A673 (cell line): ENCODE measurements around the gene CCSER1. TPM values are rescaled to one million over a fixed set of nuclear protein-coding genes. Genes with fewer than 3 reads are reported as not detected.
A peak's percentile ranks its signal among the peaks of the same experiment; 100 is the strongest.

Experiments
- Bru-seq: library from RNA; stranded (reverse); fragments of 400-500 nt; gene quantifications from one replicate; lab custom pipeline; 2021; lab: Mats Ljungman, UMichigan
- BruChase-seq, 2 experiments: library from RNA; stranded (reverse); fragments of 400-500 nt; gene quantifications; one replicate each; lab custom pipeline; 2021; lab: Mats Ljungman, UMichigan
- BruUV-seq: library from RNA; stranded (reverse); fragments of 400-500 nt; replicated peaks from 2 replicates; lab custom pipeline; 2021; lab: Mats Ljungman, UMichigan
- CTCF ChIA-PET: fragments of 300-600 bp; sonication (Branson Sonifier 250); formaldehyde crosslinking; loops from one replicate; lab custom pipeline; 2022; ENCODE audit warnings: antibody characterized with exemption; lab: Charles Lee
- POLR2A ChIA-PET: fragments of 300-600 bp; sonication (Branson Sonifier 250); formaldehyde crosslinking; loops from one replicate; lab custom pipeline; 2022; ENCODE audit warnings: antibody characterized with exemption; ENCODE audit not compliant: low non-redundant PET; lab: Charles Lee
- DNase-seq: peaks from one replicate; pipeline ENCODE4 v3.0.0-alpha.2; 2015; ENCODE audit warnings: low spot score
- H3K27ac ChIP-seq: fragments of 200-600 bp; sonication (generic); 2 replicates; pipeline ENCODE4 v1.5.1; 2016; ENCODE audit warnings: mixed run types, low read depth, mild to moderate bottlenecking, mixed read lengths, antibody characterized with exemption, low read length; ENCODE audit not compliant: poor library complexity, severe bottlenecking
- H3K27me3 ChIP-seq: fragments of 200-600 bp; sonication (generic); replicated peaks from 2 replicates; pipeline ENCODE4 v1.6.1; 2017; ENCODE audit warnings: mixed run types, low read depth, mild to moderate bottlenecking, mixed read lengths, antibody characterized with exemption, low read length; ENCODE audit not compliant: insufficient read depth, poor library complexity
- H3K36me3 ChIP-seq: fragments of 200-600 bp; sonication (generic); 2 replicates; pipeline ENCODE4 v1.6.1; 2016; ENCODE audit warnings: mixed run types, mild to moderate bottlenecking, mixed read lengths, antibody characterized with exemption, low read length; ENCODE audit not compliant: insufficient read depth, poor library complexity, severe bottlenecking
- H3K4me1 ChIP-seq: fragments of 200-600 bp; sonication (generic); 2 replicates; pipeline ENCODE4 v1.6.1; 2017; ENCODE audit warnings: mixed run types, mild to moderate bottlenecking, mixed read lengths, antibody characterized with exemption, low read length; ENCODE audit not compliant: insufficient read depth, poor library complexity, severe bottlenecking
- H3K4me3 ChIP-seq: fragments of 200-600 bp; sonication (generic); 2 replicates; pipeline ENCODE4 v1.5.1; 2016; ENCODE audit warnings: low read depth, mixed run types, mild to moderate bottlenecking, mixed read lengths, low read length; ENCODE audit not compliant: poor library complexity, severe bottlenecking
- H3K9me3 ChIP-seq: fragments of 200-600 bp; sonication (generic); 2 replicates; pipeline ENCODE4 v1.6.1; 2016; ENCODE audit warnings: mixed run types, low read depth, mild to moderate bottlenecking, mixed read lengths, antibody characterized with exemption, low read length; ENCODE audit not compliant: poor library complexity, severe bottlenecking
- CTCF ChIP-seq: fragments of 300-800, 200-600 bp; sonication (generic); conservative IDR thresholded peaks from 2 replicates; pipeline ENCODE4 v1.5.1; 2017; ENCODE audit warnings: low read depth, mild to moderate bottlenecking, antibody characterized with exemption, low read length, moderate library complexity, mixed read lengths
- EZH2 ChIP-seq: fragments of 200-600 bp; sonication (generic); IDR thresholded peaks from 2 replicates; pipeline ENCODE4 v1.6.1; 2017; ENCODE audit warnings: borderline replicate concordance, low read depth, mild to moderate bottlenecking, mixed read lengths, antibody characterized with exemption, low read length; ENCODE audit not compliant: poor library complexity, severe bottlenecking
- intact Hi-C: fragments of 100-400 bp; cut with micrococcal nuclease; formaldehyde crosslinking; loops from one replicate; pipeline ENCODE4 v1.10.0; 2022; ENCODE audit not compliant: unreplicated experiment
- long read RNA-seq: library from polyadenylated mRNA; stranded (forward); transcript quantifications from one replicate; pipeline ENCODE4 v2.0.0, GENCODE V29; 2022
- total RNA-seq: library from RNA; stranded (reverse); gene quantifications from 2 replicates; pipeline ENCODE4 v1.2.3, GENCODE V29; 2021

CCSER1 gene
- total RNA-seq: not detected in 2 replicates
- Bru-seq, nascent RNA: percentile 4 among the genes with signal in this experiment
- percentile 7 among the genes with signal in this experiment for BruChase-seq, experiment 1, labeled RNA remaining after a 2-hour chase
- BruChase-seq, experiment 2, labeled RNA remaining after a 6-hour chase: percentile 5 among the genes with signal in this experiment
- long read RNA-seq: 0 reads

GRCh38 chr4:90127223-90127705, at the start of gene CCSER1:
Gene CCSER1 (plus strand): TSS chr4:90127394.
- peak; percentile 22 for DNase-seq
- peaks cover 15% of the 10 kb centered on the region for H3K27me3 ChIP-seq
- CTCF ChIA-PET: no interaction called here
- POLR2A ChIA-PET: no interaction called here
- H3K4me1 ChIP-seq: no peaks in the 10 kb centered on the region
- TF ChIP-seq EZH2: no peak
- no peak for TF ChIP-seq CTCF
- no TSS peak for BruUV-seq
- peak within 1 kb of the TSS; percentile 44 for H3K4me3 ChIP-seq
- no peaks in the 10 kb centered on the region for H3K9me3 ChIP-seq
- no peaks in the 10 kb centered on the region for H3K36me3 ChIP-seq
- no peak within 1 kb of the TSS for H3K27ac ChIP-seq
- intact Hi-C loops: loop anchor here (10.0 kb wide), 1 partner anchor 168 kb away; no protein-coding TSS in a partner anchor

GRCh38 chr4:90078440-90078839, 48.8 kb upstream of the CCSER1 start:
- peak; percentile 22 for DNase-seq
- no peaks in the 10 kb centered on the region for H3K36me3 ChIP-seq
- H3K4me1 ChIP-seq: no peaks in the 10 kb centered on the region
- no peaks in the 10 kb centered on the region for H3K27me3 ChIP-seq
- ChIA-PET CTCF (no interaction called here), POLR2A (no interaction called here)
- no peaks in the 10 kb centered on the region for H3K9me3 ChIP-seq
- intact Hi-C loops: no loop called here
- no peak overlapping the region for H3K4me3 ChIP-seq
- no TSS peak for BruUV-seq
- H3K27ac ChIP-seq: no peak overlapping the region
- TF ChIP-seq CTCF (no peak), EZH2 (no peak)

GRCh38 chr4:90080116-90080515, 47.1 kb upstream of the CCSER1 start:
- no peak overlapping the region for H3K4me3 ChIP-seq
- no peaks in the 10 kb centered on the region for H3K36me3 ChIP-seq
- CTCF ChIA-PET: no interaction called here
- no peak for DNase-seq
- no peak for TF ChIP-seq CTCF
- TF ChIP-seq EZH2: no peak
- no peak overlapping the region for H3K27ac ChIP-seq
- no TSS peak for BruUV-seq
- no peaks in the 10 kb centered on the region for H3K27me3 ChIP-seq
- POLR2A ChIA-PET: no interaction called here
- no peaks in the 10 kb centered on the region for H3K4me1 ChIP-seq
- no peaks in the 10 kb centered on the region for H3K9me3 ChIP-seq
- intact Hi-C loops: no loop called here
